ENCODE measurements around the gene MS4A1. TPM values are rescaled to one million over a fixed set of nuclear protein-coding genes. Genes with fewer than 3 reads are reported as not detected.

Gene MS4A1
- total RNA-seq, 1 experiment from 2014 or later = not detected

GRCh38 chr11:60515144-60515855 is 59.7 kb downstream of the MS4A1 start, which contains the start of gene MS4A13:
Gene MS4A13, plus strand, starts transcription at chr11:60515392. Its CDS starts 2,692 bp downstream, at chr11:60518084.
- Histone ChIP-seq H4K20me1 (ENCODE audit: control insufficient read depth, insufficient read depth, insufficient read length) (no peaks in the 10 kb centered on the region), H2AFZ (ENCODE audit: low read length) (no peak within 1 kb of the TSS), H4K5ac (ENCODE audit: insufficient read length, low read depth, low read length) (no peak within 1 kb of the TSS), H4K8ac (replicated peaks; ENCODE audit: insufficient read length, low read depth, low read length) (no peak within 1 kb of the TSS), H3K27ac (ENCODE audit: insufficient read length, low read depth, low read length) (no peak within 1 kb of the TSS), H3K4me2 (ENCODE audit: insufficient read depth, insufficient read length, low read length) (no peak within 1 kb of the TSS), H3K79me1 (ENCODE audit: insufficient read depth, low read depth, low read length, poor library complexity, severe bottlenecking) (no peaks in the 10 kb centered on the region), H2BK120ac (ENCODE audit: low read depth, low read length, poor library complexity, severe bottlenecking) (no peak within 1 kb of the TSS), H2BK20ac (ENCODE audit: low read depth, low read length, poor library complexity, severe bottlenecking) (no peak within 1 kb of the TSS), H3K9me3 (ENCODE audit: control insufficient read depth, low read depth, low read length) (no peaks in the 10 kb centered on the region), H2BK15ac (ENCODE audit: low read depth, low read length) (no peak within 1 kb of the TSS), H3K23ac (ENCODE audit: insufficient read length, low read depth, low read length) (no peak within 1 kb of the TSS), H2BK5ac (ENCODE audit: insufficient read length, low read length) (no peak within 1 kb of the TSS), H2AK5ac (ENCODE audit: insufficient read length, low read length) (no peak within 1 kb of the TSS), H3K18ac (ENCODE audit: insufficient read length, low read depth, low read length) (no peak within 1 kb of the TSS), H3K27me3 (ENCODE audit: insufficient read depth, low read length) (no peaks in the 10 kb centered on the region), H3K14ac (ENCODE audit: insufficient read depth, low read length) (no peak within 1 kb of the TSS), H3K79me2 (ENCODE audit: insufficient read depth, low read length) (no peaks in the 10 kb centered on the region), H3T11ph (ENCODE audit: low read length) (no peak within 1 kb of the TSS), H3K9ac (ENCODE audit: extremely low read depth, insufficient read length, low read length) (no peak within 1 kb of the TSS), H4K91ac (ENCODE audit: insufficient read length, low read depth, low read length) (no peak within 1 kb of the TSS), H3K4ac (ENCODE audit: low read depth, low read length) (no peak within 1 kb of the TSS), H3K56ac (ENCODE audit: insufficient read length, low read depth, low read length) (no peak within 1 kb of the TSS), H3K4me1 (ENCODE audit: insufficient read depth, low read length) (no peaks in the 10 kb centered on the region), H3K23me2 (ENCODE audit: insufficient read length, low read depth, low read length, poor library complexity, severe bottlenecking) (no peaks in the 10 kb centered on the region), H2BK12ac (ENCODE audit: insufficient read length, low read depth, low read length) (no peak within 1 kb of the TSS)
- no peak for TF ChIP-seq CTCF (conservative IDR thresholded peaks at IDR 0.05)
- no peak for DNase-seq
- Mint-ChIP-seq H3K4me3 (no peak within 1 kb of the TSS), H3K4me1 (peaks cover 0 to 5% of the 10 kb centered on the region in 2 experiments; a peak in 2 of 4 replicates), H3K9me3 (peaks cover 15 to 21% of the 10 kb centered on the region in 2 experiments), H3K27me3 (ENCODE audit: low read depth) (no peaks in the 10 kb centered on the region; the same call in 1 of the 2 replicates), H3K27ac (no peak within 1 kb of the TSS; a peak in 2 of 7 replicates), H3K36me3 (ENCODE audit: insufficient read depth in 1 of 3, low read depth in 3 of 3) (peaks cover 3 to 15% (median 9%) of the 10 kb centered on the region in 3 experiments; a peak in 5 of 7 replicates)
- no CpG with 5 or more reads among the region's 29 CpGs for WGBS (ENCODE audit: extremely low coverage, insufficient read length, low lambda C conversion rate)

Other genes with a start within 250 kb of the MS4A1 start
- 0.42 TPM in 1 of 2 replicates, not detected in the other for gene MS4A4E, start 212.7 kb upstream of the MS4A1 start, total RNA-seq (2021)
- not detected in 2 replicates for gene MS4A4A, start 175.2 kb upstream of the MS4A1 start, total RNA-seq (2021)
- gene MS4A6E, start 128.6 kb upstream of the MS4A1 start, total RNA-seq (2021) = not detected in 2 replicates
- not detected in 2 replicates for gene MS4A7, start 77.3 kb upstream of the MS4A1 start, total RNA-seq (2021)
- not detected in 2 replicates for gene MS4A14, start 59.4 kb upstream of the MS4A1 start, total RNA-seq (2021)
- not detected in 2 replicates for gene MS4A5, start 26.3 kb upstream of the MS4A1 start, total RNA-seq (2021)
- gene MS4A12, start 36.9 kb downstream of the MS4A1 start, total RNA-seq (2021) = not detected in 2 replicates
- not detected in 2 replicates for gene MS4A13, start 59.5 kb downstream of the MS4A1 start, total RNA-seq (2021)
- gene MS4A8, start 243.8 kb downstream of the MS4A1 start, total RNA-seq (2021) = not detected in 2 replicates

Data from H9 (cell line).